Motor neuron (in vitro differentiated cells): Measurements from ENCODE around the gene SFXN3. TPM values are rescaled to one million over a fixed set of nuclear protein-coding genes. Genes with fewer than 3 reads are reported as not detected.
A peak's percentile ranks its signal among the peaks of the same experiment; 100 is the strongest.

Source experiments
- ATAC-seq, 8 experiments: fragments of 200-7000 bp; cut with Tn5 transposase; replicated peaks in 6 of 8; 2 replicates each; pipeline ENCODE4 v1.8.0; 2021; ENCODE audit warnings: mild to moderate bottlenecking in 8 of 8, moderate library complexity in 8 of 8
- H3K27ac ChIP-seq, 2 donors: fragments of 250-450 bp; sonication (Bioruptor Pico); 2 replicates each; pipeline ENCODE4 v1.9.0; 2021; ENCODE audit warnings: antibody characterized with exemption in 2 of 2, mild to moderate bottlenecking in 2 of 2, moderate library complexity in 1 of 2
- H3K4me1 ChIP-seq, 2 donors: fragments of 250-450 bp; sonication (Bioruptor Pico); replicated peaks in 1 of 2; 2 replicates each; pipeline ENCODE4 v1.6.1; 2021; ENCODE audit warnings: antibody characterized with exemption in 2 of 2, mild to moderate bottlenecking in 2 of 2, moderate library complexity in 1 of 2
- H3K4me3 ChIP-seq, 5 donors: fragments of 250-450 bp; sonication (Bioruptor Pico); 2 replicates each; pipeline ENCODE4 v1.9.0; 2021; ENCODE audit warnings: antibody characterized with exemption in 5 of 5, mild to moderate bottlenecking in 5 of 5, moderate library complexity in 4 of 5
- WGBS, 10 experiments: fragments of 450-650 bp; shearing (Covaris generic); methylation state at CpG; one replicate each; pipeline ENCODE4 v1.0.0; 2022; 5-methylcytosine and 5-hydroxymethylcytosine counted together
- in situ Hi-C, 9 experiments: fragments of 400-800 bp; cut with MboI; loops; one replicate each; pipeline ENCODE4 v1.15.0; 2021; ENCODE audit warnings: low sequenced_read_pairs in 9 of 9, low pct_unique_long_range_greater_than_20kb in 2 of 9; ENCODE audit not compliant: unreplicated experiment in 9 of 9
- total RNA-seq, 8 experiments: library from RNA; unstranded; fragments of 300-600 nt; gene quantifications; 2 replicates each; pipeline versions ENCODE4 v1.2.3 to v1.2.4, GENCODE V29; 2022

SFXN3 gene
- total RNA-seq, 8 experiments from 2014 or later: 12.9 to 54.6 (median 26.1) TPM

DNA sequence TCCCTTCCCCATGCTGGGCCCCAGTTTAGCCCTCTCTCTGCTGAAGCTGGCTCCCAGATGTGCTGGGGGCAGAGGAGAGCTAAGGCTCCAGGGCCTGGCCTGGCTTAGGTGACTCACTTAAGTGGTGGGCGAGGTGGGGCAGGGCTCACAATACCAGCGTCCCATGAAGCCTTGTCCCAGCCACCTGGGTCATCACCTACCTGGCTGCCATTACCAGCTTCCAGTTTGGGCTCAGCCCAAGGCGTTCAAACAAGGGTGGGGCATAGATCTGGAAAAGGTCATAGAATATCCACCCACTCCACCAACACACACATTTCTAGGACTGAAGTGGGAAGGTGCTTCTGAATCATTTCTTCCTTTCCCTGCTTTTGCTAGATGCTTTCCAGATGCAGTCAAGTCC is 39.1 kb downstream of the SFXN3 start:
- WGBS, 10 experiments: 40 to 75% methylated on average over 1 of the region's 3 CpGs; no CpG with 5 or more reads in 8 of the 10 experiments
- in situ Hi-C loops: no loop called here
- no peak overlapping the region for H3K27ac ChIP-seq
- peaks cover 10 to 21% of the 10 kb centered on the region in 2 donors for H3K4me1 ChIP-seq
- no peak overlapping the region for H3K4me3 ChIP-seq
- no peak for ATAC-seq

DNA sequence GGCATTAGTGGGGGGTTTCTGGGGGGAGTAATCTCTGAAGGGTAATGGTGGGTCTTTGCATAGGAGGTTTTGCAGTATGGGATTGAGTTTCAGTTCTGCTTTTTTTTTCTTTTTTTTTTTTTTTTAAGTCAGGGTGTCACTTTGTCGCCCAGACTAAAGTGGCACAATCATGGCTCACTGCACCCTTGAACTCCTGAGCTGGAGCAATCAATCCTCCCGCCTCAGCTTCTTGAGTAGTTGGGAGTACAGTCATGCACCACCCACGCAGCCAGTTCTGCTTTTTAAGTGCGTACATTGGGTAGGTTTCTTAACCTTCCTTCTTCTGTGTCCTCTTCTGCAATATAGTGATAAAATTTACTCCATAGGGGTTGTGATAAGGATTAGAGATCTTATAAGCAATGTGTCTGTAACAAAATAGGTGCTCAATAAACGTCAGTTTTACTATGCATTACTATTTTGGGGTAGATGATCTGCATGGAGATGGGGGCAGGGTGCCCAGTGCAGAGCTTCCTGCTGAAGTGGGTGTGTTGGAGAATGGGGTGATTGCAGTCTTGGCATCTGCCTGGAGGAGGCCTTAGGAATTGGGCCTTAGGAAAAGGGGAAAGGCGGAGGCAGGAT is 40.3 kb downstream of the SFXN3 start:
- WGBS, 10 experiments: 17 to 76% (median 56%) methylated on average over 1 to 5 of the region's 6 CpGs; no CpG with 5 or more reads in 1 of the 10 experiments
- no peak for ATAC-seq
- in situ Hi-C loops: no loop called here

DNA sequence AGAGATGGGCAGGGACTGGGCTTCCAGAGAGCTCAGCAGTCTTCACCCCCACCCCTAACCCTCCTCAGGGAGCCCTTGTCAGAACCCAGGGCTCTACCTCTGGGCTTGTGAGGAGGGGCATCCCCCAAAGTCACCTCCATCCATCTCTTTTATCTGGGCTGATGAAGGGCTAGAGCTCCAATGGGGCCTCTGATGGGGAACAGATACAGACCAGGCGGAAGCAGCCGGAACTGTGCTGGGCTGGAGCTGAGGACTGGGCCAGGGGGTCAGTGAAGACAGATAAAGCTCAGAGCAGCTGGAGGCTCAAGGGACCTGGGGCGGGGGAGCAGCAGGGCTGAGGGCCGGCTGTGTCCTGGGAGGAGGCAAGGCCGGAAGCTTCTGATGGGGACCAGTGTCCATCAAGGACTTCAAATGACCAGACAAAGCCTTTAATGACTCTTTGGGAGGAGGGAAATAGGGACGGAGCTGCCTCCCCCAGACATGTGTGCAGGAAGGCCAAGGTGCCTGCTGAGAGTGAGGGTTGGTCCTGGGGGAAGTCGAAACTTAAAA is 40.9 kb downstream of the SFXN3 start:
- Histone ChIP-seq H3K4me3 (no peak overlapping the region), H3K27ac (no peak overlapping the region), H3K4me1 (peaks cover 3 to 9% of the 10 kb centered on the region in 2 donors)
- WGBS, 10 experiments: 18 to 100% (median 44%) methylated on average over 1 to 6 of the region's 7 CpGs; no CpG with 5 or more reads in 2 of the 10 experiments
- in situ Hi-C loops: no loop called here
- ATAC-seq: no peak

More for the DNA sequence above, 40.3 kb downstream of the SFXN3 start:
- H3K4me3 ChIP-seq: no peak overlapping the region
- H3K4me1 ChIP-seq: peaks cover 3 to 15% of the 10 kb centered on the region in 2 donors
- H3K27ac ChIP-seq: no peak overlapping the region

DNA sequence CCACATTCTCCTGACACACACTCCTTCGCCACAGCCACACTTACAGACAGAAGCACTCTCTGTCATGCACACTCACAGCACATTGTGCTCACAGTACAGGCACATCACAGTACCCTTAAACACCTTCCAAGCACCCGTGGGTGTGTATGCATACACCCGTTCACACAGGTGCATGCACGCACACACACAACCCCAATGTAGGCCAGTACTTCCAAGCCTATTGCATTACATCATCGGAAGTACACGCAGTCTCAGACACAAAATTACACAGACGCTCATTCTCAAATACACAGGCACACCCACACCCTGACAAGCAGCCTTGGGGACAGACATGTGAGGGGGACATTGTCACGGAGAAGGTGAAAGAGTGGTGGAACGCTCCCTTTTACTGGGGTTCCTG is 41.9 kb downstream of the SFXN3 start:
- 45 to 78% (median 69%) methylated on average over 3 to 6 of the region's 9 CpGs; no CpG with 5 or more reads in 5 of the 10 experiments for WGBS, 10 experiments
- H3K4me1 ChIP-seq: peaks cover 0 to 2% of the 10 kb centered on the region in 2 donors
- peak in 1 of 8 experiments; percentile 18 for ATAC-seq
- H3K27ac ChIP-seq: no peak overlapping the region
- in situ Hi-C loops: no loop called here
- no peak overlapping the region for H3K4me3 ChIP-seq

DNA sequence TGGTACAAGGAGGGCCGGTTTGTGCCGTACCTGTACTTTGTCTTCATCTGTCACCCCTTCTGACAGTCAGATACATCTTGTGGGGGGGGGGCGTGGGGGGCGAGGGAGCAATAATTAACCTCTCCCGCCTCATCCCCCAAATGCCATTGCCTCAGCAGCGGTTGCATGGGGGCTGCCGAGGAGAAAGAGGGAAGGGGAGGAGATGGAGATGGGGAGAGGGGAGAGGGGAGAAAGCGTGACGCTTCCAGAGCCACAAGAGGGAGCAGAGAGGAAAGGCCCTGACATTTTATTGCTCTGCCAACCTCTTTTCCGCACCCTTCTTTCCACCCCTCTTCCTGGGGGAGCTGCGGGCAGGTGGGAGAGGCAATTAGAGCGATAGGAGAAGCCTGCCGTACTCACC is 42.6 kb downstream of the SFXN3 start:
- in situ Hi-C loops: no loop called here
- no CpG with 5 or more reads among the region's 13 CpGs for WGBS, 10 experiments
- no peak for ATAC-seq
- H3K4me1 ChIP-seq: peaks cover 0 to 2% of the 10 kb centered on the region in 2 donors
- H3K4me3 ChIP-seq: no peak overlapping the region
- H3K27ac ChIP-seq: no peak overlapping the region

DNA sequence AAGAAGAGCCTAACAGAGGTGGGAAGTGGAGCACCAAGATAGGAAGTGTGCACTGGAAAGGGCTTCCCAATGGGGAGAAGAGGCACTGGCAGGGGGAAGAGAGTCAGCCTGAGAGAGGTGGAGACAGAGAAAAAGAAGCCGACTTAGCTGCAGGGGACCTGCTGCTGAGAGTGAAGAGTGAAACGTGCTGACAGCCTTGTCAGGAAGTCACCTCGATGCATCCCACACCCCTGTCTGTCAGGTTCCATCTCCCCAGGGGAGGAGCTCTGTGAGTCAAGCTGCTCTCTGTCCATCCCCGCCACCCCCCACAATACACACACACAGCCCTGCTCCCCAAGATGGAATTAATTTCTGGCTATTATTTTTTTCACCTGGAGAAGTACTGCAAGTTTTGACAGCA is 44.7 kb downstream of the SFXN3 start:
- H3K4me3 ChIP-seq: no peak overlapping the region
- peaks cover 0 to 2% of the 10 kb centered on the region in 2 donors for H3K4me1 ChIP-seq
- no peak for ATAC-seq
- WGBS, 10 experiments: 0 to 20% (median 0%) methylated on average over 1 of the region's 4 CpGs; no CpG with 5 or more reads in 5 of the 10 experiments
- in situ Hi-C loops: no loop called here
- no peak overlapping the region for H3K27ac ChIP-seq

DNA sequence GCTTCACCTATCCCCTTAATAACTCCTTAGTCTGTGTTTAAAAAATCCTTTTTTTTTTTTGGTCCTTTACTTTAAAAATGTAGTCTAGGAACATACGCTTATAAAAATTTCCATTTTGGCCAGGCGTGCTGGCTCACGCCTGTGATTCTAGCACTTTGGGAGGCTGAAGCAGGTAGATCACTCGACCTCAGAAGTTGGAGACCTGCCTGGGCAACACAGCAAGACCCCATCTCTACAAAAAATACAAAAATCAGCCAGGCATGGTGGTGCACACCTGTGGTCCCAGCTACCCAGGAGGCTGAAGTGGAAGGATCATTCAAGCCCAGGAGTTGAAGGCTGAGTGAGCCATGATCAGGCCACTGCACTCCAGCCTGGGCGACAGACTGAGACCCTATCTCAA is 45.6 kb downstream of the SFXN3 start:
- no peak for ATAC-seq
- Histone ChIP-seq H3K4me1 (peaks cover 0 to 2% of the 10 kb centered on the region in 2 donors), H3K27ac (no peak overlapping the region), H3K4me3 (no peak overlapping the region)
- in situ Hi-C loops: no loop called here
- WGBS, 10 experiments: 20 to 100% (median 71%) methylated on average over 1 to 5 of the region's 5 CpGs

DNA sequence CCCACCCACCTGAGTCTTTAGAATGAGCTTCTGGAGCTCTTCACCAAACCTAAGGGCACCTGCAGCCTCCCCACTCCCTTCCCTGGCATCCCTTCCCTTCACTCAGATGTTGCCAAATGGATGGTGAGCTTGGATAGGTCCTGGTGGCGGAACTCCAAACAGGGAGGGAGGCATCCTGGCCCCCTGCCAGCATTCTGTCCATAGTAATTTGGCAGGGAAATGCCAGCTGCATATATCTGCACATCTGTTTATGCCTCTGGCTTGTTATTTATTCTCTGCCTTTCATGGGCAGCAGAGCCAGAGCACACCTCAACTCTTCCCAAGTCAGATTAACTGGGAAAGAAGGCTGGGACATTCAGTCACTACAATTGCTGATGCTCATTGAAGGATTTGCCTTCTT is 48.8 kb downstream of the SFXN3 start:
- 33% methylated on average over 1 of the region's 1 CpG; no CpG with 5 or more reads in 9 of the 10 experiments for WGBS, 10 experiments
- in situ Hi-C loops: no loop called here
- Histone ChIP-seq H3K27ac (no peak overlapping the region), H3K4me3 (no peak overlapping the region), H3K4me1 (no peaks in the 10 kb centered on the region)
- no peak for ATAC-seq

DNA sequence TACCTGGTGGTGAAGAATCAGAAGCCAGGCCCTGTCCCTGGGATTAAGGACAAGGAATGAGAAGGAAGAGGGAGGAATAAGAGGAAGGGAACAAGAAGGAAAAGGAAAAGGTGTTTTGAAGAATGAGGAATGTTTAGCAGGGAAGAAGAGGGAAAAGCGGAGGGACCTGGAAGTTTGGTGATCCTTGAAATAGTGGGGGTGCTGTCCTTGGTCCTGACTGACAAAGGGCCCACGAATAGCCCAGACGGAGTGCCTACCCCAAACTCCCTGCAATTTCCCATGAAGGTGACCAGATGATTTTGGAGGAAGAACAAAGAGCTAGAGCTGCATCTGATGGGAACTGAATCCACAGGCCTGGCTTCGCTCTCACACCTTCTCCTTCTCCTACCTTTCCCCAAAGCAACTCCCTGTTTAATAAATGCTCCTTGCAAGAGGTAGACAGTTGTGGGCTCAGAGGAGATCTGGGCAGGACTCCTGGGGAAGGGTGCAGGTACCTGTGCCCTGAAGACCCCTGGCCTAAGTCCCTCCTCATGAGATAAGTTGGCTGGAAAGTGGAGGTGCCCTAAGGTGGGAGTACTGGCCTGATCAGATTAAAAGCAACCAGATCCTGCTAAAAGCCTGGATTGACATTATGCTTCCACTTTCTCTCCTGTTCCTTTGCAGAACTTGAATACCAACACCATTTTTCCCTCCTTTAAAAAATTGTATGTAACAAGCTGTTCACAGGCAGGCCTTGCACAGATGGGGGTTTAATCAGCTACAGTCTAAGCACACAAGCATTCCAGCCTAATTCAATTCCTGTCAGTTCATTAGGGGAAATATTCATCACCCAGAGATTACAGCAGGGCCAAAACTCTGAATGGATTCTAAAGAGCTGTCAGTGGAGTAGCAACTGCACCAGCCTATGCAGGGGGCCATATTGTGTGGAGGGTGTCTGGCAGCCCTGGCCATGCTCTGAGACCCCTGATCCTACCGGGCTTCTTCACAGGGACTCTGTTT is 50.2 kb downstream of the SFXN3 start:
- in situ Hi-C loops: no loop called here
- ATAC-seq: peak in 2 of 8 experiments; percentile 51 to 63
- Histone ChIP-seq H3K4me1 (no peaks in the 10 kb centered on the region), H3K4me3 (no peak overlapping the region), H3K27ac (no peak overlapping the region)
- 0 to 40% (median 19%) methylated on average over 1 to 4 of the region's 5 CpGs for WGBS, 10 experiments

DNA sequence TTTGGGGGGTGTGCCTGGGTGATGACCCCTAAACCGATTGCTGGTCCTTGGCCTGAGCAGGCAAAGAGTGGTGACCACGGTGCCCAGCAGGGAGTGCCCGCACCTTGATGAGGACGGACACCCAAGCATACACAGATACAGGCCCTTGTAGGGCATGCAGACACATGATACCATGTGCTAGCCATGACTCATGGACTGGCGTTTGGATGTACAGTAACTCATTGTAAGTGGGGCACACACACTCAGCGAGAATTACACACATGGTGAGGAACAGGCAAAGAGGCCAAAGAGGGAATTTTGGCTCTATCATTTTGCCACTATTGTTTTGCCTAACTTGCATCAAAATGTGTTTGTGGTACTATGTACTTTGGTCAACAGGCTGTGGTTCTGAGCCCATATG is 54.8 kb downstream of the SFXN3 start:
- in situ Hi-C loops: no loop called here
- no peak overlapping the region for H3K4me3 ChIP-seq
- peak in 2 of 8 experiments; percentile 36 to 45 for ATAC-seq
- 0 to 72% (median 52%) methylated on average over 1 to 5 of the region's 6 CpGs; no CpG with 5 or more reads in 5 of the 10 experiments for WGBS, 10 experiments
- no peaks in the 10 kb centered on the region for H3K4me1 ChIP-seq
- no peak overlapping the region for H3K27ac ChIP-seq

DNA sequence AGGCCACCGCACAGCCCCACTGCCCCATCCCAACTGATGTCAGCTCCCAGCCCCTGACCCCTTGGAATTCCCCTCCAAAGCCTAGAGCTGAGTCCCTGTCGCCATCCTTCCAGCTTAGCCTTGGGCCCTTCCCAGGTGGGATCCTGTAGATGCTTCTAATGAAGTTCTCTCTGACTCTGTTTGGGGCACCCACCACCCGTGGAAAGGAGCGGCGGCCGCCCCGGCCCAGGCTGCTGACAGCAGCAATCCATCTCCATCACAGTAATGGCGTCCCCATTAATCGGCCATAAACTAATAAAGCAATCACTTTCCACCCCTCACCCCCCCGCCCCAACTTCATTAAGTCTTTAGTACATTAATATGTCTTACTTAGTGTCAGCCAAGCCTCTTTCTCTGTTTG is 56.3 kb downstream of the SFXN3 start:
- 44 to 85% methylated on average over 3 to 5 of the region's 10 CpGs; no CpG with 5 or more reads in 8 of the 10 experiments for WGBS, 10 experiments
- in situ Hi-C loops: no loop called here
- peak in 1 of 8 experiments; percentile 42 for ATAC-seq
- no peak overlapping the region for H3K27ac ChIP-seq
- no peaks in the 10 kb centered on the region for H3K4me1 ChIP-seq
- no peak overlapping the region for H3K4me3 ChIP-seq

DNA sequence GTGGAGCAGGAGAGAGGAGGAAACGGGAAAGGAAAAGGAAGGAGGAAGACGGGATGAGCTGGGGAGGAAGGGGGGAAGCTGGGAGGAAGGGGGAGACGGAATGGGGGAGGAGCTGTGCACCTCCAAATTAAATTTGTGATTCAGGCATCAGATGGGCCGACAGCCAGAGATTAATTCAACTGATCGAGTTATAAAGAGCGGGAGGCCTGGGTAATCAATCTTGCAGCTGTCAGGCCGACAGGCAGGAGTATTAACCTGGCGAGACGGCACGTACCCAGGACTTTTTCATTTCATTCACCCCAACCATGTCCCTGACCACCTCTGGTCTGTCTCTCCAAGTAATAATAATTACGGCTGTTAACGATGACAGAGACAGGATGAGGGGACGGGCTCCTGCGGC is 56.9 kb downstream of the SFXN3 start:
- Histone ChIP-seq H3K27ac (no peak overlapping the region), H3K4me1 (no peaks in the 10 kb centered on the region), H3K4me3 (no peak overlapping the region)
- in situ Hi-C loops: no loop called here
- ATAC-seq: peak in 1 of 8 experiments; percentile 36
- WGBS, 10 experiments: 16 to 60% (median 44%) methylated on average over 2 to 9 of the region's 14 CpGs; no CpG with 5 or more reads in 7 of the 10 experiments
